GM23338 (cell line): ENCODE results near the gene SMARCE1. TPM values are rescaled to one million over a fixed set of nuclear protein-coding genes. Genes with fewer than 3 reads are reported as not detected.

Source experiments
- ATAC-seq: fragments of 200-7000 bp; cut with Tn5 transposase; 3 replicates; pipeline ENCODE4 v1.9.1; 2020
- DNase-seq: peaks from one replicate; pipeline ENCODE4 v3.0.0-alpha.2; 2015; ENCODE audit warnings: low spot score
- H2AFZ ChIP-seq: fragments of 200-600 bp; sonication (generic); 2 replicates; pipeline ENCODE4 v1.8.0; 2016; ENCODE audit warnings: antibody characterized with exemption, mild to moderate bottlenecking, moderate library complexity
- H3F3A ChIP-seq: fragments of 200-600 bp; sonication (generic); replicated peaks from 2 replicates; pipeline ENCODE4 v1.8.0; 2017; ENCODE audit warnings: antibody characterized with exemption, mixed run types, low read depth
- H3K27ac ChIP-seq: fragments of 200-600 bp; sonication (generic); 2 replicates; pipeline ENCODE4 v1.6.1; 2016; ENCODE audit warnings: low read depth
- H3K27me3 ChIP-seq: fragments of 200-600 bp; sonication (generic); 2 replicates; pipeline ENCODE4 v1.8.0; 2016; ENCODE audit warnings: mild to moderate bottlenecking, mixed run types, moderate library complexity; ENCODE audit not compliant: insufficient read depth
- H3K36me3 ChIP-seq: fragments of 200-600 bp; sonication (generic); 2 replicates; pipeline ENCODE4 v1.8.0; 2016; ENCODE audit warnings: mild to moderate bottlenecking; ENCODE audit not compliant: insufficient read depth
- H3K4me1 ChIP-seq: fragments of 200-600 bp; sonication (generic); 2 replicates; pipeline ENCODE4 v1.8.0; 2016; ENCODE audit warnings: mild to moderate bottlenecking, moderate library complexity; ENCODE audit not compliant: insufficient read depth
- H3K4me2 ChIP-seq: fragments of 200-600 bp; sonication (generic); 2 replicates; pipeline ENCODE4 v1.7.1; 2017; ENCODE audit warnings: mixed run types
- H3K4me3 ChIP-seq: fragments of 200-600 bp; sonication (generic); 2 replicates; pipeline ENCODE4 v1.6.1; 2016; ENCODE audit warnings: mixed run types
- H3K79me2 ChIP-seq: fragments of 200-600 bp; sonication (generic); replicated peaks from 2 replicates; pipeline ENCODE4 v1.8.0; 2017; ENCODE audit warnings: mild to moderate bottlenecking; ENCODE audit not compliant: insufficient read depth
- H3K9me2 ChIP-seq: fragments of 200-600 bp; sonication (generic); 2 replicates; pipeline ENCODE4 v1.8.0; 2017; ENCODE audit not compliant: insufficient read depth
- H4K20me1 ChIP-seq: fragments of 200-600 bp; sonication (generic); replicated peaks from 2 replicates; pipeline ENCODE4 v1.8.0; 2017; ENCODE audit warnings: mild to moderate bottlenecking; ENCODE audit not compliant: insufficient read depth
- H3K27ac Mint-ChIP-seq: 2 replicates; pipeline ENCODE4 v1.8.0; 2020; ENCODE audit warnings: inconsistent platforms, mild to moderate bottlenecking, moderate library complexity, mixed read lengths
- H3K27me3 Mint-ChIP-seq: 3 replicates; pipeline ENCODE4 v1.8.0; 2022; ENCODE audit warnings: low read depth, mild to moderate bottlenecking, moderate library complexity, mixed read lengths, inconsistent platforms; ENCODE audit not compliant: insufficient read depth, poor library complexity
- H3K36me3 Mint-ChIP-seq: 3 replicates; pipeline ENCODE4 v1.8.0; 2021; ENCODE audit warnings: low read depth, mild to moderate bottlenecking, inconsistent platforms, moderate library complexity, mixed read lengths
- H3K4me1 Mint-ChIP-seq: 3 replicates; pipeline ENCODE4 v1.8.0; 2020; ENCODE audit warnings: mild to moderate bottlenecking, inconsistent platforms, mixed read lengths
- H3K4me3 Mint-ChIP-seq: 3 replicates; pipeline ENCODE4 v1.8.0; 2021; ENCODE audit warnings: moderate library complexity, mild to moderate bottlenecking, inconsistent platforms, mixed read lengths
- H3K9me3 Mint-ChIP-seq: 3 replicates; pipeline ENCODE4 v1.8.0; 2020; ENCODE audit warnings: moderate library complexity, mild to moderate bottlenecking, inconsistent platforms, mixed read lengths
- EZH2 ChIP-seq: fragments of 200-600 bp; sonication (generic); IDR thresholded peaks from one replicate; pipeline ENCODE4 v1.8.0; 2017; ENCODE audit warnings: antibody characterized with exemption, mild to moderate bottlenecking, low read depth; ENCODE audit not compliant: unreplicated experiment
- EZH2phosphoT487 ChIP-seq: fragments of 200-600 bp; sonication (generic); IDR thresholded peaks from one replicate; pipeline ENCODE4 v1.8.1; 2018; ENCODE audit warnings: antibody characterized with exemption; ENCODE audit not compliant: unreplicated experiment
- JUNB ChIP-seq: IDR thresholded peaks from one replicate; pipeline ENCODE4 v1.6.1; 2016; ENCODE audit warnings: antibody characterized with exemption; ENCODE audit not compliant: unreplicated experiment
- NANOG ChIP-seq: IDR thresholded peaks from 2 replicates; pipeline ENCODE4 v1.6.1; 2016; ENCODE audit warnings: antibody characterized with exemption, borderline replicate concordance
- POLR2AphosphoS5 ChIP-seq: IDR thresholded peaks from 2 replicates; pipeline ENCODE4 v1.6.1; 2016; ENCODE audit warnings: antibody characterized with exemption, low read depth
- STAT1 ChIP-seq: IDR thresholded peaks from one replicate; pipeline ENCODE4 v1.6.1; 2016; ENCODE audit warnings: antibody characterized with exemption; ENCODE audit not compliant: unreplicated experiment
- ZNF114 ChIP-seq: fragments of 250-450 bp; sonication (Bioruptor Pico); IDR thresholded peaks from 2 replicates; pipeline ENCODE4 v1.5.0; 2020; ENCODE audit warnings: mild to moderate bottlenecking, moderate library complexity
- ZNF331 ChIP-seq: fragments of 250-450 bp; sonication (Bioruptor Pico); IDR thresholded peaks from 2 replicates; pipeline ENCODE4 v1.5.0; 2020; ENCODE audit warnings: low read depth, mild to moderate bottlenecking, moderate library complexity
- polyA plus RNA-seq: library from polyadenylated mRNA; unstranded; fragments of >200 nt; fragmentation: Nextera tagmentation; extraction: Ambion mirVana; gene quantifications from 2 replicates; pipeline ENCODE4 v1.2.1, GENCODE V29; 2016
- total RNA-seq: library from RNA; depleted of rRNA; stranded (reverse); fragments of >200 nt; shearing (Covaris generic); gene quantifications from 2 replicates; pipeline ENCODE4 v1.2.3, GENCODE V29; 2014
- TF ChIP-seq, protein P1 (sequence below), 2 experiments: fragments of 200-600 bp in 1 of 2; sonication (generic) in 1 of 2; conservative IDR thresholded peaks; 2 replicates each; pipeline versions ENCODE4 v1.5.1 to v1.6.1; 2016 to 2017; ENCODE audit warnings: antibody characterized with exemption in 2 of 2, low read depth in 2 of 2, mild to moderate bottlenecking in 2 of 2, moderate library complexity in 1 of 2

Gene SMARCE1
- total and polyA plus RNA-seq, 2 experiments from 2014 or later, result 101 to 258 TPM

DNA sequence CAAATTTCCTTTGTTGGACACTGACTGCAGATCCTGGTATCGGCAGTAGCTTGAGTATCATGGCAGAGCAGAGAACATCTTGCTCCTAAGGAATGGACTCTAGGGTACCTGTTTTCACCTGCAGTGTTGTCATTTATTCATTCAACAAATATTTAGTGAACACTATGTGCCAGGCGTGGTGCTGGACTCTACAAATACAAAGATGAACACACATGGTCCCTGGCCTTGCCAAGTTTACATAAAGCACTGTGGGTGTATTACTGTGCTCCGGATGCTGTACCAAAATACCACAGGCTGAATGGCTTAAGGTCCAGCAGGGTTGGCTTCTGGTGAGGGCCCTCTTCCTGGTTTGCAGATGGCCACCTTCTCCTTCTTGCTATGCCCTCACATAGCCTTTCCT lies 68.1 kb downstream of the SMARCE1 start:
- Histone ChIP-seq H3K4me1 (no peaks in the 10 kb centered on the region), H3K27ac (no peak overlapping the region), H3K4me3 (no peak overlapping the region), H3K9me2 (peaks cover 16% of the 10 kb centered on the region; the same call in 1 of the 2 replicates), H3K36me3 (no peaks in the 10 kb centered on the region), H4K20me1 (no peaks in the 10 kb centered on the region), H3F3A (no peaks in the 10 kb centered on the region), H2AFZ (no peak overlapping the region), H3K79me2 (no peaks in the 10 kb centered on the region), H3K27me3 (no peaks in the 10 kb centered on the region), H3K4me2 (no peak overlapping the region)
- TF ChIP-seq STAT1 (no peak), JUNB (no peak)
- ATAC-seq, result no peak
- Mint-ChIP-seq H3K4me1 (peaks cover 7% of the 10 kb centered on the region), H3K27ac (no peak overlapping the region), H3K4me3 (no peak overlapping the region), H3K36me3 (no peaks in the 10 kb centered on the region), H3K9me3 (peaks cover 5% of the 10 kb centered on the region; the same call in 2 of the 3 replicates), H3K27me3 (peaks cover 2% of the 10 kb centered on the region)
- no peak for DNase-seq

DNA sequence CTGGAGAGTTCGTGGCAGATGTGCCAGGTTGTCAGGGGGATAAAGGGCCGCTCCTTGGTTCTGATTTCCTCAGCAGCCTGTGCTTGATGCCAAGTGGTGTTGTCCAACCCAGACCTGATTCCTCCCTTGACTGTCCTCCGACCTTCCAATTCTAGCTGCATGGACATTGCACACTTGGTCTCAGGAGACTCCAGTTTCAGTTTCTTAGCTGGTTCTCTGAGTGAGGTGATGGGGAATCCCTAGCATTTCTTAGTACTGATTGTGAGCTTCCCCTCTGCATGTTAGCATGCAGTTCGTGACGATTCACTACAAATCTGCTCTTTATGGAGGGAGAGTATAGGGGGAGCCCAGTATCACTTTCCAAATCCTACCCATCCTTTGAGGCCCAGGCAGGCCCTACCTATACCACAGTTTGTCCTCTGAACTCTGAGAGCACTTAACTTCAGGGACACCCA lies 70.0 kb downstream of the SMARCE1 start:
- H3K36me3 ChIP-seq, result no peaks in the 10 kb centered on the region
- H3K4me3 ChIP-seq, result no peak overlapping the region
- H3K79me2 ChIP-seq, result no peaks in the 10 kb centered on the region
- Mint-ChIP-seq H3K4me3 (no peak overlapping the region), H3K27ac (no peak overlapping the region), H3K36me3 (no peaks in the 10 kb centered on the region), H3K27me3 (peaks cover 2% of the 10 kb centered on the region), H3K9me3 (no peaks in the 10 kb centered on the region; the same call in 2 of the 3 replicates), H3K4me1 (peaks cover 7% of the 10 kb centered on the region)
- no peaks in the 10 kb centered on the region for H3K27me3 ChIP-seq
- H4K20me1 ChIP-seq, result no peaks in the 10 kb centered on the region
- DNase-seq (no peak), ATAC-seq (no peak)
- H2AFZ ChIP-seq, result no peak overlapping the region
- H3K9me2 ChIP-seq, result peaks cover 12% of the 10 kb centered on the region; the same call in 1 of the 2 replicates
- H3F3A ChIP-seq, result no peaks in the 10 kb centered on the region
- H3K4me2 ChIP-seq, result no peak overlapping the region
- no peak overlapping the region for H3K27ac ChIP-seq
- TF ChIP-seq POLR2AphosphoS5 (no peak), EZH2phosphoT487 (no peak), ZNF331 (CRISPR knock-in tag) (no peak), STAT1 (no peak), NANOG (no peak), JUNB (no peak), ZNF114 (CRISPR knock-in tag) (no peak), EZH2 (no peak)
- TF ChIP-seq, protein P1, sequence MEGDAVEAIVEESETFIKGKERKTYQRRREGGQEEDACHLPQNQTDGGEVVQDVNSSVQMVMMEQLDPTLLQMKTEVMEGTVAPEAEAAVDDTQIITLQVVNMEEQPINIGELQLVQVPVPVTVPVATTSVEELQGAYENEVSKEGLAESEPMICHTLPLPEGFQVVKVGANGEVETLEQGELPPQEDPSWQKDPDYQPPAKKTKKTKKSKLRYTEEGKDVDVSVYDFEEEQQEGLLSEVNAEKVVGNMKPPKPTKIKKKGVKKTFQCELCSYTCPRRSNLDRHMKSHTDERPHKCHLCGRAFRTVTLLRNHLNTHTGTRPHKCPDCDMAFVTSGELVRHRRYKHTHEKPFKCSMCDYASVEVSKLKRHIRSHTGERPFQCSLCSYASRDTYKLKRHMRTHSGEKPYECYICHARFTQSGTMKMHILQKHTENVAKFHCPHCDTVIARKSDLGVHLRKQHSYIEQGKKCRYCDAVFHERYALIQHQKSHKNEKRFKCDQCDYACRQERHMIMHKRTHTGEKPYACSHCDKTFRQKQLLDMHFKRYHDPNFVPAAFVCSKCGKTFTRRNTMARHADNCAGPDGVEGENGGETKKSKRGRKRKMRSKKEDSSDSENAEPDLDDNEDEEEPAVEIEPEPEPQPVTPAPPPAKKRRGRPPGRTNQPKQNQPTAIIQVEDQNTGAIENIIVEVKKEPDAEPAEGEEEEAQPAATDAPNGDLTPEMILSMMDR (conservative IDR thresholded peaks at IDR 0.05; ENCODE audit: low read depth in 2 of 2), result no peak
- no peaks in the 10 kb centered on the region for H3K4me1 ChIP-seq
